Stimulated activated CD4-positive, alpha-beta T cell treated with anti-CD3 and anti-CD28 coated beads, Interleukin-4, amount 100 ng/mL, for 1 hour (primary cell): ENCODE data around the gene ACIN1.

Experiments
- DNase-seq: peaks from one replicate; pipeline ENCODE4 v3.0.0-alpha.2; 2020

Gene ACIN1

GRCh38 chr14:23009939-23010726 lies 84.8 kb downstream of the ACIN1 start, which contains the start of gene C14orf93:
TSS of gene C14orf93 (minus strand) at chr14:23010143. CDS start at chr14:22999023, 11,120 bp downstream.
- peak; percentile 86 for DNase-seq

- DNase-seq, result no peak
These were observed 85.4 kb downstream of the ACIN1 start for GRCh38 chr14:23009483-23009938.

GRCh38 chr14:23008831-23009230 lies 86.1 kb downstream of the ACIN1 start:
- DNase-seq, result no peak
